Activated CD4-positive, alpha-beta T cell treated with anti-CD3 and anti-CD28 coated beads for 36 hours (primary cell): ENCODE data around the gene WFDC11. TPM values are rescaled to one million over a fixed set of nuclear protein-coding genes. Genes with fewer than 3 reads are reported as not detected.

Source experiments
- ATAC-seq: fragments of 200-7000 bp; cut with Tn5 transposase; one replicate; pipeline ENCODE4 v1.10.0; 2021; ENCODE audit warnings: mild to moderate bottlenecking, moderate library complexity
- CTCF ChIA-PET: fragments of 350-600 bp; sonication (Branson Sonifier 250); formaldehyde crosslinking; loops from one replicate; lab custom pipeline; 2021; ENCODE audit warnings: antibody characterized with exemption; lab: Charles Lee
- POLR2A ChIA-PET: fragments of 350-600 bp; sonication (Branson Sonifier 250); formaldehyde crosslinking; loops from one replicate; lab custom pipeline; 2021; ENCODE audit warnings: antibody characterized with exemption, inconsistent platforms; lab: Charles Lee
- DNase-seq: peaks from one replicate; pipeline ENCODE4 v3.0.0-alpha.2; 2020
- H3K27ac Mint-ChIP-seq: one replicate; pipeline ENCODE4 v1.8.0; 2021; ENCODE audit warnings: mixed read lengths
- H3K27me3 Mint-ChIP-seq: one replicate; pipeline ENCODE4 v1.8.0; 2021; ENCODE audit warnings: mixed read lengths
- H3K36me3 Mint-ChIP-seq: one replicate; pipeline ENCODE4 v1.8.0; 2021; ENCODE audit warnings: low read depth, mixed read lengths
- H3K4me1 Mint-ChIP-seq: one replicate; pipeline ENCODE4 v1.8.0; 2021; ENCODE audit warnings: mixed read lengths
- H3K4me3 Mint-ChIP-seq: one replicate; pipeline ENCODE4 v1.8.0; 2021; ENCODE audit warnings: mild to moderate bottlenecking, moderate library complexity, mixed read lengths
- H3K9me3 Mint-ChIP-seq: one replicate; pipeline ENCODE4 v1.8.0; 2021; ENCODE audit warnings: low read depth, mixed read lengths
- intact Hi-C, 2 experiments: fragments of 100-400 bp; cut with DNase I in 1 of 2; cut with micrococcal nuclease in 1 of 2; formaldehyde crosslinking; loops; one replicate each; pipeline versions ENCODE4 v1.14.2 to v1.15.1; 2022 to 2024; cut with DNase I, micrococcal nuclease
- microRNA-seq: library from miRNA; unstranded; fragments of <30 nt; microRNA quantifications from one replicate; pipeline ENCODE4 v1.2.0, GENCODE V29; 2021; ENCODE audit warnings: borderline replicate concordance
- total RNA-seq, 2 experiments: library from RNA; stranded (reverse); gene quantifications; one replicate each; pipeline ENCODE4 v1.2.3, GENCODE V29; 2021

The WFDC11 gene
- total RNA-seq, 2 experiments from 2014 or later, result not detected

- H3K9me3 Mint-ChIP-seq, result peaks cover 4% of the 10 kb centered on the region
- POLR2A ChIA-PET, result no interaction called here
- CTCF ChIA-PET, result interaction anchor here (0.7 to 5.3 kb wide), 3 partner anchors 15 to 144 kb away, joined by 3 to 44 read pairs (median 5); no protein-coding TSS in a partner anchor
- peaks cover 4% of the 10 kb centered on the region for H3K4me1 Mint-ChIP-seq
- H3K36me3 Mint-ChIP-seq, result no peaks in the 10 kb centered on the region
- peaks cover 34% of the 10 kb centered on the region for H3K27me3 Mint-ChIP-seq
- intact Hi-C loops, result no loop called here
- ATAC-seq, result no peak
- no peak overlapping the region for H3K27ac Mint-ChIP-seq
- no peak for DNase-seq
- no peak overlapping the region for H3K4me3 Mint-ChIP-seq
Observed at GRCh38 chr20:45626540-45626939, 43.5 kb downstream of the WFDC11 start.

- DNase-seq (no peak), ATAC-seq (no peak)
- peaks cover 4% of the 10 kb centered on the region for H3K9me3 Mint-ChIP-seq
- intact Hi-C loops, result no loop called here
- POLR2A ChIA-PET, result no interaction called here
- CTCF ChIA-PET, result no interaction called here
- peaks cover 16% of the 10 kb centered on the region for H3K27me3 Mint-ChIP-seq
- no peaks in the 10 kb centered on the region for H3K36me3 Mint-ChIP-seq
- H3K27ac Mint-ChIP-seq, result no peak overlapping the region
- H3K4me3 Mint-ChIP-seq, result no peak overlapping the region
- no peaks in the 10 kb centered on the region for H3K4me1 Mint-ChIP-seq
Observed at GRCh38 chr20:45621593-45621992, 48.4 kb downstream of the WFDC11 start.

GRCh38 chr20:45617591-45617990 is 52.4 kb downstream of the WFDC11 start:
- Mint-ChIP-seq H3K27ac (no peak overlapping the region), H3K4me1 (no peaks in the 10 kb centered on the region), H3K9me3 (no peaks in the 10 kb centered on the region), H3K27me3 (peaks cover 14% of the 10 kb centered on the region), H3K4me3 (no peak overlapping the region), H3K36me3 (no peaks in the 10 kb centered on the region)
- ATAC-seq, result no peak
- ChIA-PET CTCF (interaction anchor here (0.6 to 2.4 kb wide), 3 partner anchors 12 to 153 kb away, joined by 3 to 11 read pairs (median 4); partner anchors contain the start of gene WFDC10A), POLR2A (no interaction called here)
- no peak for DNase-seq
- intact Hi-C loops, result no loop called here

GRCh38 chr20:45612314-45612713 is 57.7 kb downstream of the WFDC11 start:
- Mint-ChIP-seq H3K4me1 (peaks cover 19% of the 10 kb centered on the region), H3K27me3 (peaks cover 26% of the 10 kb centered on the region), H3K27ac (no peak overlapping the region), H3K36me3 (peaks cover 4% of the 10 kb centered on the region), H3K9me3 (peaks cover 11% of the 10 kb centered on the region), H3K4me3 (no peak overlapping the region)
- ATAC-seq, result no peak
- no peak for DNase-seq
- ChIA-PET POLR2A (no interaction called here), CTCF (no interaction called here)
- intact Hi-C loops, result no loop called here

- peak; percentile 93 for ATAC-seq
- H3K4me1 Mint-ChIP-seq, result peaks cover 23% of the 10 kb centered on the region
- no peak overlapping the region for H3K4me3 Mint-ChIP-seq
- intact Hi-C loops, result loop anchor here (1.0 to 2.0 kb wide), 4 partner anchors 141 to 205 kb away; partner anchors contain the start of gene UBE2C (in 1 of the 2)
- peaks cover 26% of the 10 kb centered on the region for H3K27me3 Mint-ChIP-seq
- H3K27ac Mint-ChIP-seq, result peak overlapping the region; percentile 47
- CTCF ChIA-PET, result interaction anchor here (0.5 to 1.2 kb wide), 5 partner anchors 13 to 129 kb away, joined by 3 to 5 read pairs (median 3); no protein-coding TSS in a partner anchor
- DNase-seq, result peak; percentile 79
- POLR2A ChIA-PET, result interaction anchor here (1.2 kb wide), 1 partner anchor 160 kb away, joined by 14 read pairs; no protein-coding TSS in a partner anchor
- H3K9me3 Mint-ChIP-seq, result peaks cover 16% of the 10 kb centered on the region
- H3K36me3 Mint-ChIP-seq, result peaks cover 4% of the 10 kb centered on the region
Observed at GRCh38 chr20:45611054-45611453, 59.0 kb downstream of the WFDC11 start.

- CTCF ChIA-PET, result no interaction called here
- DNase-seq, result no peak
- H3K4me1 Mint-ChIP-seq, result peaks cover 25% of the 10 kb centered on the region
- peaks cover 19% of the 10 kb centered on the region for H3K27me3 Mint-ChIP-seq
- H3K9me3 Mint-ChIP-seq, result peaks cover 23% of the 10 kb centered on the region
- POLR2A ChIA-PET, result no interaction called here
- no peak overlapping the region for H3K27ac Mint-ChIP-seq
- intact Hi-C loops, result no loop called here
- ATAC-seq, result no peak
- H3K4me3 Mint-ChIP-seq, result no peak overlapping the region
- H3K36me3 Mint-ChIP-seq, result peaks cover 4% of the 10 kb centered on the region
Observed at GRCh38 chr20:45607810-45608209, 62.2 kb downstream of the WFDC11 start.

Small RNA genes lying within 50 kb of the gene (microRNA-seq; reads per million reads assigned to microRNA genes)
- not detected for gene MIR3617

Other genes starting within 250 kb of the WFDC11 start
- gene WFDC2, start 200.5 kb downstream of the WFDC11 start, total RNA-seq, result under 1 TPM; 0.56 to 0.66 TPM
- gene SPINT3, start 154.6 kb downstream of the WFDC11 start, total RNA-seq, result not detected
- gene WFDC6, start 130.8 kb downstream of the WFDC11 start, total RNA-seq, result not detected
- not detected for gene EPPIN, start 122.8 kb downstream of the WFDC11 start, total RNA-seq
- gene WFDC8, start 91.0 kb downstream of the WFDC11 start, total RNA-seq, result not detected
- gene WFDC10A, start 40.5 kb downstream of the WFDC11 start, total RNA-seq, result not detected
- not detected for gene WFDC9, start 39.0 kb downstream of the WFDC11 start, total RNA-seq
- gene WFDC13, start 31.8 kb upstream of the WFDC11 start, total RNA-seq, result not detected
- not detected for gene WFDC10B, start 34.8 kb upstream of the WFDC11 start, total RNA-seq
- not detected for gene SPINT4, start 52.1 kb upstream of the WFDC11 start, total RNA-seq
- not detected for gene WFDC3, start 121.6 kb upstream of the WFDC11 start, total RNA-seq
- 10 to 100 TPM; 25.0 to 25.2 TPM for gene DNTTIP1, start 121.7 kb upstream of the WFDC11 start, total RNA-seq
- 100 to 1,000 TPM; 175 to 230 TPM for gene UBE2C, start 142.4 kb upstream of the WFDC11 start, total RNA-seq
- gene TNNC2, start 157.1 kb upstream of the WFDC11 start, total RNA-seq, result not detected
- 1 to 10 TPM; 1.2 to 1.4 TPM for gene SNX21, start 163.6 kb upstream of the WFDC11 start, total RNA-seq
- gene ACOT8, start 187.2 kb upstream of the WFDC11 start, total RNA-seq, result 10 to 100 TPM; 21.9 to 22.6 TPM
- gene ZSWIM3, start 187.4 kb upstream of the WFDC11 start, total RNA-seq, result 1 to 10 TPM; 4.2 to 4.8 TPM
- 10 to 100 TPM in 1 of 2 experiments, 1 to 10 TPM in 1; 9.4 to 10.7 TPM for gene ZSWIM1, start 211.0 kb upstream of the WFDC11 start, total RNA-seq
- gene SPATA25, start 217.4 kb upstream of the WFDC11 start, total RNA-seq, result 1 to 10 TPM in 1 of 2 experiments, under 1 TPM in 1; 0.66 to 1.0 TPM
- gene NEURL2, start 221.0 kb upstream of the WFDC11 start, total RNA-seq, result 1 to 10 TPM; 1.2 to 1.9 TPM
- 10 to 100 TPM; 36.4 to 45.6 TPM for gene CTSA, start 221.1 kb upstream of the WFDC11 start, total RNA-seq
- 1 to 10 TPM; 5.6 to 7.0 TPM for gene PLTP, start 241.9 kb upstream of the WFDC11 start, total RNA-seq